Stimulated activated CD8-positive, alpha-beta memory T cell treated with anti-CD3 and anti-CD28 coated beads, Interleukin-12 subunit alpha, Interleukin-12 subunit beta, amount 100 ng/mL, for 4 hours (primary cell): Measurements from ENCODE around the gene IL4I1.
"Not testable (repeated sequence)": the region's sequence is repeated elsewhere in the genome, so short reads cannot be mapped to it uniquely, and the experiment has no call there.

Experiments
- DNase-seq: peaks from one replicate; pipeline ENCODE4 v3.0.0-alpha.2; 2020; ENCODE audit warnings: low read depth

Gene IL4I1

GRCh38 chr19:49896863-49897621 lies at the start of gene IL4I1:
Gene IL4I1, minus strand, starts transcription at chr19:49896887. Its CDS starts 727 bp downstream, at chr19:49896160.
- peak; percentile 42 for DNase-seq

- no peak for DNase-seq
Observed at GRCh38 chr19:49946415-49946814, 49.7 kb upstream of the IL4I1 start.

GRCh38 chr19:49944567-49944966 lies 47.9 kb upstream of the IL4I1 start:
- not testable (repeated sequence) for DNase-seq

DNA sequence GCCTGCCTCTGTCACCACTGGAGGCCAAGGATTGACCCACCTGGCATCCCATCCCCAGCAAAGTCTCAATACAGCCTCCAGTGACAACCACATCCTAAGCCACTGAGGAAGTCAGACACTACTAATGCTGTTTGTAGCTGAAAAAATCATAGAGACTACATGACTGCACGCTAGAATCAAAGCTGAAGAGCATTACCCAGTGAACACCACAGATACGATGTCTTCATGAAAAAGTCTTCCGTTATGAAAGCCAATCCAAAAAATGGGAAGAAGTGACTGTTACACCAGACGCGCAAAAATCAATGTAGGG lies 43.8 kb upstream of the IL4I1 start:
- no peak for DNase-seq

GRCh38 chr19:49939721-49940481 lies 43.2 kb upstream of the IL4I1 start:
- no peak for DNase-seq

DNA sequence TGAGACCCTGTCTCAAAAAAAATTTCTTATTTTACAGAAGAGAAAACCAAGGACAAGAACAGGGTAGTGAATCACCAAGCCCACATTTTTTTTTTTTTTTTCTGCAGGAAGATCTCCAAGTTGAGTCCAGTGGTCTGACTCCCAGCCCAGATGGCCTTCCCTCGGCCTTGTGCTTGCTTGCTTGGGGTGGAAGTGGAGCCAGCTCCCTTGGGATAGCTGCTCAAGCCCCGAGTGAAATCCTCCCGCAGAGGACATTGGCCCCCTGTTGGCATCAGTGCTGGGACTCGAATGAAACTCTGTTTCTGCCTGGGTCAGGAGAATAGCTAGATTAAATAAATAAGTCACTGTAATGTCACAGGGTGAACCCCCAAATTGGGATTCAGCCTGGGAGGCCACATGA lies 42.0 kb upstream of the IL4I1 start:
- no peak for DNase-seq

DNA sequence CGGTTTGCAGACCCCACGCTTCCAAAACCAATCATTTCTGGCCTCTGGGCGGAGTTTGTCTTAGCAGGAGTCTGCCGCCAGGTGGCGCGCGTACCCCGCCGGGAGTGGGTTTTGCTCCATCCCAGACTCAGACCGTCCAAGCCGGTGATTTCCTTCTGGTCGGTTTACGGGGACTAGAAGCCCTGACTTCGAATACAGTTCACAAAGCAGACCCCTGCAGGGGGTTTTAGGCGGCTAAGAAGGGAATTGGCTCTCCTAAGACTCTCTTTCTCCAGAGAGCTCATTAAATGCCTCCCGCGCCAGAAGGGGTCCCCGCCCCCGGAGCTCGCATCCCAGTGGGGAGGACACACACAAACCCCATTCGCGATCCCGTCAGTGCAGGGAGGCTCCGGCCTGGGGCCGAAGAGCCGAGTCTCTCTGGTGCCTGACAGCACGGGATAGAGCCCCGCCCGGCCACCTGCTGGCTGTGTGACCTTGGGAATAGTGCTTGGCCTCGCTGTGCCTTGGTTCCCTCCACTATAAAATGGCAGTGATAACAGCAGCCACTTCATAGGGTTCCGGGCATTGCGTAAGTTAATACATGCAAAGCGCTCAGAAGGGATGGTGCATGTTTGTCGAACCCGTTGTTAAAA lies 41.2 kb upstream of the IL4I1 start:
- peak; percentile 61 for DNase-seq

DNA sequence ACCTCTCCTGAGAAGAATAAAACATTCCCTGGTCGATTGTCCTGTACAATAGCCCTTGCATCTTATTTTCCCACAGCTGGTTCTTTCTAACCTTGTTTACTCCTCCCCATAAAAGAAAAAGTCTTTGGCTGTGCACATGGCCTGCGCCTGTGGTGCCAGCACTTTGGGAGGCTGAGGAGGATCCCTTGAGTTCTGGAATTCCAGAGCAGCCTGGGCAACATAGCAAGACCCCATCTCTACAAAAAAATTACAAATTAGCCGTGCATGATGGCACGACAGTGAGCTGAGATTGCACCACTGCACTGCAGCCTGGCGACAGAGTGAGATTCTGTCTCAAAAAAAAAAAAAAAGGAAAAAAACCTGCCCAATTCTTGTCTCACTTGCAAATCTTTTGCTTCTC lies 39.9 kb upstream of the IL4I1 start:
- DNase-seq = no peak

DNA sequence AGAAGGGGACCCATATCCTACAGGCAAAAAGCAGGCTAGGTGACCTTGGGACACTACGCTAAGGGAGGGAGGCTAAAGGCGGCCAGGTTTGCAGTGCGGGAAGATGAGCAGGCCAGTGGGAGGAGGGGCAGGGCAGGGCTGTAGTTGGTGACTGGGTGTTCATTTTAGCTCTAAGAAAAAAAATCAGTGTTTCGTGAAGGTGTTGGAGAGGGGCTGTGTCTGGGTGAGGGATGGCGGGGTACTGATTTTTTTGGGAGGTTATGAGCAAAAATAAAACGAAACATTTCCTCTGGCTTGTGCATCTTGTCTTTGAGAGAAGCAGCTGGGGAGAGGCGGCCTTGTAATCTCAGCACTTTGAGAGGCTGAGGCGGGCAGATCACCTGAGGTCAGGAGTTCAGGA lies 37.0 kb upstream of the IL4I1 start:
- DNase-seq = no peak

GRCh38 chr19:49932731-49933131 lies 36.0 kb upstream of the IL4I1 start:
- peak; percentile 17 for DNase-seq

DNA sequence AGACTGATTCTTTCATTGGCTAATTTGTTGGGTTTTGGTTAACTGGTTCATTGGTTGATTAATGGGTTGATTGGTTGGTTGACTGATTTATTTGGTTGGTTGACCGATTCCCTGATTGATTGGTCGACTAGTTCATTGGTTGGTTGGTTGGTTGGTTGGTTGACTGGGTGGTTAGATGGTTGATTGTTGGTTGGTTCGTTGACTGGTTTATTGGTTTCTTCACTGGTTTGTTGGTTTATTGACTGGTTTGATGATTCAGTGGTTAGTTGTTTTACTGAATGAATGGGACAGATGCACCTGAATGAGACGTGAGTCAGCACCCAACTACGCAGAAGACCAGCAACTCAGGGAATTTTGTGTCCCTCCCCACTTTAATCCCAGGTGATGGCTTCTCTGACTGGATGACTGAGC lies 35.4 kb upstream of the IL4I1 start:
- DNase-seq = no peak

GRCh38 chr19:49931293-49932040 lies 34.8 kb upstream of the IL4I1 start:
- DNase-seq = no peak

GRCh38 chr19:49930483-49931011 lies 33.9 kb upstream of the IL4I1 start:
- no peak for DNase-seq

DNA sequence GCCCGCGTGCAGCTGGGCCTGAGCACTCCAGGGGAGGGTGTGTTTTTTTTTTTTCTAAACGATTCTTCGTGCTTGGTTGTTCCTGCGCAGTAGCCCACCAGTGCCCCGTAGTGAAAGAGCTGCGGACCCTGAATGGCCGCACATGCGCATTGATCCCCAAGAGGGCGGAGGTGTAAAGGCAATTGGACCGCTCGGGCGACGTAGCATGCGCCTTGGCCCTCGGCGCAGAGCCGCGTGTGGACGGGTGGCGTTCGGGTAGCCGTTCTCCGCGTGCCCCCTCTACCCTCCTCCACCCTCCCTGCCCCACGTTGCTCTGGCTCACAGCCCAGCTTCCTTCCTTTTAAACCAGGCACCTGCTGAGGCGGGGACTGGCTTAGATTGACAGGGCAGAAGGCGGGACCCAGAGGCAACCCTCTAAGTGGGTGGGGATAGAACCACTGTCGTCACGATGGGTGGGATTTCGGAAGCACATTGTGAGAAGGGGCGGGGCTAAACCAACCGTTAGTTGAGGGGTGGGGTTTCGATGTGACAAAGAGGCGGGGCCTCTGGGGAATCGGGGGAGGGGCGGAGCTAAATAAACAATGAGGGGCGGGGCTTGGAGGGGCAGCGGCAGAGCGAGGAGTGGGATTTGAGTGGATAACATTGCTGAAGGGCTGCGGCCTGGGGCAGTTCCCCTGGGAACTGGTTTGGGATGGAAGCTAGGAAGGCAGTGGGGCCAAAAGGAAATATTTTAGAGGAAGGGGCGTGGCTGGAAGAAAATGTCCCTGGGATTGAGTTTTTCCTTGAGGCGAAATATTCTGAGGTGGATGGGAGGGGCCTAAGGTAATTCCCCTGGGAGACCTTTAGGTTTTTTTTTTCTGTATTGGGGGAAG lies 33.2 kb upstream of the IL4I1 start:
- DNase-seq = peak; percentile 79

- DNase-seq = peak; percentile 84
Observed at GRCh38 chr19:49929121-49929610, 32.5 kb upstream of the IL4I1 start, which contains the start of the genes ATF5 and NUP62. Gene ATF5, plus strand, starts transcription at chr19:49929205. Its CDS starts 1,646 bp downstream, at chr19:49930851. Gene NUP62, minus strand, starts transcription at chr19:49929504. Its CDS starts 19,697 bp downstream, at chr19:49909807.

- no peak for DNase-seq
Observed at GRCh38 chr19:49927526-49928264, 31.0 kb upstream of the IL4I1 start.

DNA sequence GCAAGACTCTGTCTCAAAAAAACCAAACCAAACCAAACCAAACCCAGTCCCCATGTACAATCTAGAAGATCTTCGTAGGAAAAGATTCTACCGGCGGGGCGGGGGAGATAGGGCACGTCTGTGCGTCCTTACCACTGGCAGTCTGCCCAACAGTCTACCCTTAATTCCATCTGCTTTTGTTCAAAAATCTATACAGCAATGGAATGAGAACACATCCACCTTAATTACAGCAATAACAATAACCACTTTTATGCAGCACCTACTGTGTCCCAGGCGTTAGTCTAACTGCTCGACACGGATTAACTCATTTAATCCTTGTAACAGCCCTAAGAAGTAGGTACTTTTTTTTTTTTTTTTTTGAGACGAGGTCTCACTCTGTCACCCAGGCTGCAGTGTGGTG lies 29.8 kb upstream of the IL4I1 start:
- no peak for DNase-seq

GRCh38 chr19:49925486-49925885 lies 28.8 kb upstream of the IL4I1 start:
- no peak for DNase-seq

GRCh38 chr19:49924881-49925210 lies 28.2 kb upstream of the IL4I1 start:
- DNase-seq = not testable (repeated sequence)
